Psoas muscle (tissue), 8 donors: Measurements from ENCODE around the gene TRIB2. TPM values are rescaled to one million over a fixed set of nuclear protein-coding genes. Genes with fewer than 3 reads are reported as not detected.

Experiments
- ATAC-seq, 4 donors: fragments of 200-7000 bp; cut with Tn5 transposase; one replicate each; pipeline ENCODE4 v1.9.1; 2020; ENCODE audit warnings: moderate library complexity in 3 of 4, mild to moderate bottlenecking in 2 of 4
- DNase-seq, 2 donors: peaks; one replicate each; pipeline ENCODE4 v3.0.0-alpha.2; 2020
- H3K27ac ChIP-seq: fragments of 200-600 bp; one replicate; pipeline ENCODE4 v1.8.0; 2022
- H3K27me3 ChIP-seq, 3 donors: fragments of 200-600 bp in 1 of 3; one replicate each; pipeline versions ENCODE4 v1.6.1 to v1.8.0; 2013 to 2022; ENCODE audit warnings: low read length in 2 of 3, mild to moderate bottlenecking in 2 of 3, moderate library complexity in 1 of 3; ENCODE audit not compliant: insufficient read depth in 3 of 3
- H3K36me3 ChIP-seq, 2 donors: fragments of 200-600 bp in 1 of 2; one replicate each; pipeline versions ENCODE4 v1.6.1 to v1.8.0; 2013 to 2022; ENCODE audit warnings: low read depth in 1 of 2, mild to moderate bottlenecking in 1 of 2, moderate library complexity in 1 of 2; ENCODE audit not compliant: insufficient read depth in 1 of 2
- H3K4me1 ChIP-seq: fragments of 200-600 bp; one replicate; pipeline ENCODE4 v1.8.0; 2022
- H3K4me3 ChIP-seq: fragments of 200-600 bp; one replicate; pipeline ENCODE4 v1.8.0; 2022; ENCODE audit warnings: mild to moderate bottlenecking
- H3K9me3 ChIP-seq: fragments of 200-600 bp; one replicate; pipeline ENCODE4 v1.8.0; 2022
- CTCF ChIP-seq: fragments of 200-600 bp; IDR thresholded peaks from one replicate; pipeline ENCODE4 v1.8.0; 2022; ENCODE audit warnings: antibody characterized with exemption
- WGBS, 3 donors: extraction: QIAGEN DNeasy Blood & Tissue Kit; methylation state at CpG; one replicate each; pipeline versions ENCODE4 v1.1.6 to v1.1.7; 2013; 5-methylcytosine and 5-hydroxymethylcytosine counted together
- intact Hi-C, 2 donors: fragments of 100-400 bp; cut with DNase I; formaldehyde crosslinking; loops; one replicate each; pipeline versions ENCODE4 v1.11.0 to v1.14.2; 2022
- polyA plus RNA-seq, 3 donors: library from polyadenylated mRNA; stranded (reverse); fragments of 200-250 nt; gene quantifications; one replicate each; pipeline ENCODE4 v1.2.3, GENCODE V29; 2013
- total RNA-seq, 4 donors: library from RNA; stranded (reverse); fragmentation: NEBNext Ultra II Directional in 2 of 4; extraction: Animal tissue kit (Norgen Biotek cat#: 25700) in 2 of 4; gene quantifications; one replicate each; pipeline versions ENCODE4 v1.2.1 to v1.2.4, GENCODE V29; 2021 to 2023
- donor health status: healthy with polysubstance abuse.
- donor health status: DM: no; HTN: no; CAD: no; lungs with moderate emphysema.
- donor health status: Bipolar disorder and iron deficiency.
- donor health status: healthy.
- donor health status: DM: yes; HTN: yes; CAD: no.
- donor health status: DM: no; HTN: no; CAD: no.
- donor health status: DM: no; HTN: no; CAD: no.
- donor health status: DM: yes; HTN: yes; CAD: no.

Gene TRIB2
- total and polyA plus RNA-seq, 7 donors, result 6.8 to 18.0 (median 12.5) TPM

- no peaks in the 10 kb centered on the region for H3K27me3 ChIP-seq
- no peak overlapping the region for H3K4me3 ChIP-seq
- intact Hi-C loops, result loop anchor here in 1 of 2 donors (10.0 kb wide), 1 partner anchor 861 kb away; no protein-coding TSS in a partner anchor
- 72 to 85% (median 77%) methylated on average over 12 of the region's 12 CpGs for WGBS, 3 donors
- H3K9me3 ChIP-seq, result no peaks in the 10 kb centered on the region
- no peak for TF ChIP-seq CTCF
- H3K27ac ChIP-seq, result no peak overlapping the region
- ATAC-seq, result no peak
- peaks cover 51% of the 10 kb centered on the region for H3K4me1 ChIP-seq
- no peak for DNase-seq
- peaks cover 6 to 59% of the 10 kb centered on the region in 2 donors for H3K36me3 ChIP-seq
Measured at GRCh38 chr2:12725233-12726187, 8.8 kb downstream of the TRIB2 start.

- intact Hi-C loops, result loop anchor here in 1 of 2 donors (10.0 kb wide), 1 partner anchor 861 kb away; no protein-coding TSS in a partner anchor
Measured at GRCh38 chr2:12726271-12726670, 9.5 kb downstream of the TRIB2 start.

GRCh38 chr2:12727065-12727464, 10.3 kb downstream of the TRIB2 start:
- WGBS, 3 donors, result 48 to 77% (median 67%) methylated on average over 6 of the region's 6 CpGs
- ATAC-seq (peak in 3 of 4 donors; percentile 61 to 81 (median 61)), DNase-seq (no peak)
- peaks cover 6 to 67% of the 10 kb centered on the region in 2 donors for H3K36me3 ChIP-seq
- H3K4me1 ChIP-seq, result peaks cover 40% of the 10 kb centered on the region
- no peak for TF ChIP-seq CTCF
- H3K9me3 ChIP-seq, result no peaks in the 10 kb centered on the region
- no peaks in the 10 kb centered on the region for H3K27me3 ChIP-seq
- peak overlapping the region; percentile 23 for H3K27ac ChIP-seq
- intact Hi-C loops, result loop anchor here in 1 of 2 donors (10.0 kb wide), 1 partner anchor 862 kb away; no protein-coding TSS in a partner anchor
- H3K4me3 ChIP-seq, result no peak overlapping the region

More at GRCh38 chr2:12726271-12726670, 9.5 kb downstream of the TRIB2 start:
- Histone ChIP-seq H3K4me3 (no peak overlapping the region), H3K4me1 (peaks cover 48% of the 10 kb centered on the region), H3K36me3 (peaks cover 6 to 67% of the 10 kb centered on the region in 2 donors), H3K27me3 (no peaks in the 10 kb centered on the region), H3K9me3 (no peaks in the 10 kb centered on the region), H3K27ac (peak overlapping the region; percentile 23)
- no peak for DNase-seq
- 77 to 83% (median 80%) methylated on average over 2 of the region's 2 CpGs for WGBS, 3 donors
- no peak for TF ChIP-seq CTCF
- ATAC-seq, result no peak

- DNase-seq, result no peak
- WGBS, 3 donors, result 70 to 85% (median 85%) methylated on average over 5 of the region's 5 CpGs
Measured at GRCh38 chr2:12727641-12728040, 10.9 kb downstream of the TRIB2 start.

More at GRCh38 chr2:12727641-12728040, 10.9 kb downstream of the TRIB2 start:
- no peak for ATAC-seq
- Histone ChIP-seq H3K27ac (peak overlapping the region; percentile 23), H3K4me3 (no peak overlapping the region), H3K4me1 (peaks cover 34% of the 10 kb centered on the region), H3K36me3 (peaks cover 6 to 67% of the 10 kb centered on the region in 2 donors), H3K9me3 (no peaks in the 10 kb centered on the region), H3K27me3 (no peaks in the 10 kb centered on the region)
- intact Hi-C loops, result loop anchor here in 1 of 2 donors (10.0 kb wide), 1 partner anchor 863 kb away; no protein-coding TSS in a partner anchor
- no peak for TF ChIP-seq CTCF
